Activated CD8-positive, alpha-beta memory T cell treated with anti-CD3 and anti-CD28 coated beads for 48 hours (primary cell): Measurements from ENCODE around the gene DDX21.
"Not testable (repeated sequence)": the region's sequence is repeated elsewhere in the genome, so short reads cannot be mapped to it uniquely, and the experiment has no call there.

ENCODE experiments used
- DNase-seq, 3 experiments: peaks; one replicate each; pipeline ENCODE4 v3.0.0-alpha.2; 2020; ENCODE audit warnings: low read depth in 2 of 3, low spot score in 2 of 3

DDX21 gene

GRCh38 chr10:68987611-68988010 is 31.6 kb downstream of the DDX21 start:
- DNase-seq, result no peak

- DNase-seq, result peak; percentile 43 to 65 (median 65)
Observed at GRCh38 chr10:68988530-68989316, 32.8 kb downstream of the DDX21 start, which contains the start of gene KIFBP. KIFBP (plus strand) TSS chr10:68988803; CDS start chr10:68988833, 30 bp downstream.

- no peak for DNase-seq
Observed at GRCh38 chr10:68989317-68989990, 33.5 kb downstream of the DDX21 start.

- DNase-seq, result no peak
Observed at GRCh38 chr10:68992636-68993440, 36.9 kb downstream of the DDX21 start.

GRCh38 chr10:68997211-68997610 is 41.2 kb downstream of the DDX21 start:
- no peak for DNase-seq

- DNase-seq, result no peak
Observed at GRCh38 chr10:69004821-69005220, 48.9 kb downstream of the DDX21 start.

GRCh38 chr10:69005704-69006485 is 49.9 kb downstream of the DDX21 start:
- DNase-seq, result no peak

- DNase-seq, result no peak
Observed at GRCh38 chr10:69007260-69007659, 51.3 kb downstream of the DDX21 start.

- DNase-seq, result no peak
Observed at GRCh38 chr10:69009360-69009759, 53.4 kb downstream of the DDX21 start.

- DNase-seq, result no peak
Observed at GRCh38 chr10:69010151-69010640, 54.2 kb downstream of the DDX21 start.

GRCh38 chr10:69012778-69013177 is 56.8 kb downstream of the DDX21 start:
- DNase-seq, result not testable (repeated sequence)

GRCh38 chr10:69014171-69014570 is 58.2 kb downstream of the DDX21 start:
- no peak for DNase-seq

- no peak for DNase-seq
Observed at GRCh38 chr10:69018613-69019012, 62.6 kb downstream of the DDX21 start.

GRCh38 chr10:69022611-69023010 is 66.6 kb downstream of the DDX21 start:
- no peak for DNase-seq

GRCh38 chr10:69025370-69025896 is 69.5 kb downstream of the DDX21 start:
- DNase-seq, result no peak

GRCh38 chr10:69033256-69033655 is 77.3 kb downstream of the DDX21 start:
- no peak for DNase-seq
